HG03175 (cell line): ENCODE data around the gene CARS2.
"Not testable (repeated sequence)": the region's sequence is repeated elsewhere in the genome, so short reads cannot be mapped to it uniquely, and the experiment has no call there.

Experiments
- ATAC-seq: cut with Tn5 transposase; IDR thresholded peaks from one replicate; pipeline ENCODE4 v1.9.1; 2021; ENCODE audit warnings: mild to moderate bottlenecking, moderate library complexity; ENCODE audit not compliant: unreplicated experiment

CARS2 gene

GRCh38 chr13:110624766-110625756 is 80.9 kb downstream of the CARS2 start:
- no peak for ATAC-seq

- ATAC-seq, result no peak
These were observed 85.3 kb downstream of the CARS2 start for GRCh38 chr13:110620596-110620995.

DNA sequence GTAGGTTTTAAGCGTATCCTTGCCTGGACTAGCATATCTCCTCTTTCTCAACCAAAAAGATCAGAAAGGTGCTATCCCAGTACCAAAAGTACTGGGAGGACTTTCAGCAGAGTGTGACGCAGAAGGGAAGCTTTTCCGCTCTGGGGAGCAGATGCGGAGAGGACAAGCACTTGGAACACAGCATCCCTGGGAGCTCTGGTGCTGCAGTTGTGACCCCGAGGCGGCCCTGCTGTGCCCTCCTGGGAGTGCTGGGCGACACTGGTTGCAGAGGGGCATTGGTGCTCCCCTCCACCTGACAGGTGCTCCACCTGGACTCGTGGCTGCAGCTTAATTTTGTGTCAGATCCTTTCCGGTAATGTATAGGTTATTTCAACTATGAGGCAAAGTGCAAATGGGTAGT is 87.1 kb downstream of the CARS2 start:
- no peak for ATAC-seq

GRCh38 chr13:110618167-110618566 is 87.7 kb downstream of the CARS2 start:
- no peak for ATAC-seq

GRCh38 chr13:110617321-110618072 is 88.4 kb downstream of the CARS2 start:
- ATAC-seq, result no peak

DNA sequence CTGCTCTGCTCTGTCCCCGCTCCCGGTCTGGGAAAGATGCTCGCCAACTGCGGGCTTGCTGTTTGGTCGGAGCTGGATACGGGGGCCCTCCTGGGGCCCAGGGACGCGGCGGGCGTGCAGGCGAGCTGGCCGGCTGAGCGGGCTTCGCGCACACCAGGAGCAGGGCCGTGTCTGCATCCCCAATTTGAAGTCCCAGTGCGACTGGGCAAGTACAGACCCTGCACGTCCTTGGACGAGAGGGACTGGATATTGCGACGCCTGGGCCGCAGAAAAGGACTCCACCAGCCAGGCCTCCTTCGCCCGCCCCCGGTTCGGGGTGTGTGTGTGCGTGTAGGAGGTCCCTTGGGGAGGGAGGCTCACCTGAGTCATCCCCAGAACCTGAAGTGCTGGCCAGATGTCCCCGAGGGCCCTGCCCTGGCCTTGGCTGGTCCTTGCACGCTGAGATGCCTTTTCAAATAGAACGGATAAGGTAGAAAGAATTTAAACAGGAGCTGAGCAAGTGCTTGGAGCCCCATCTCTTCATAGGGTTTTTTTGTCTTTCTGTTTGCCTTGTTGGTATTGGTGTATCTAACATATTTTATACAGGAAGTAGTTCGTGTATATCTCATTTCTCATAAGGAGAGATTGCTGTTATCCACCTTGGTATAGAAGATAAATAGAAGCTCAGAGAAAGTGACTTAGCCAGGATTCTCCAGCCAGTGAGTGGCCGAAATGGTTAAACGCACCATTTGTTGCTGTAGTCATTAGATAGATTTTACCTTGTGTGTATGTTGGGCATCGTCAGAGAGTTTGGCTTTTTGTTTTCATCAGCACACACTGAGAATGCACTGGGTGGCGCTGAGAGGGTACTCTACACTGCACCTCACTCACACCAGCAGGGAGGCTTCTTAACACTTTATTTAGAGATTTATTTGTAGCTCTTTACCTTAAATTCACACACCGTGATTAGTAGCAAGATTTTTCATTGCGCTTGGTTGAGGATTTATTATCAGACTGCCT is 89.5 kb downstream of the CARS2 start:
- peak; percentile 43 for ATAC-seq

GRCh38 chr13:110615322-110616102 is 90.4 kb downstream of the CARS2 start, which contains the start of gene NAXD:
NAXD (plus strand) TSS chr13:110615545; CDS start chr13:110615602, 57 bp downstream.
- ATAC-seq, result peak; percentile 78

DNA sequence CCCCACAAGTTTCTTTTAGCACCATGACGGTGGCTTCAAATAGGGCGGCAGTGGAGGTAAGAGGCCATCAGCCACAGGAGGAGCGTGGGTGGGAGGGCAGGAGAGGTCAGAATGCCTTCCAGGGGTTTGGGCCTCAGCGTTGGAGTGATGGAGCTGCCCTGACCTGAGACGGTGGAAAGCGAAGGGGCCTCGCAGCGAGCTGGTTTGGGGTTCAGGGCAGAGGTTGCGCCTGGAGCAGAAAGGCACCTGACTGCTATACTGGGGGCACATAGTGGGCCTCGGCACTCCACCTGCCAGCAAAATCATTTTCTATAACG is 91.0 kb downstream of the CARS2 start:
- ATAC-seq, result no peak

- peak; percentile 50 for ATAC-seq
These were observed 94.8 kb downstream of the CARS2 start for GRCh38 chr13:110610955-110611595.

GRCh38 chr13:110607675-110608224 is 98.2 kb downstream of the CARS2 start:
- ATAC-seq, result no peak

- not testable (repeated sequence) for ATAC-seq
These were observed 99.6 kb downstream of the CARS2 start for GRCh38 chr13:110606281-110606680.

DNA sequence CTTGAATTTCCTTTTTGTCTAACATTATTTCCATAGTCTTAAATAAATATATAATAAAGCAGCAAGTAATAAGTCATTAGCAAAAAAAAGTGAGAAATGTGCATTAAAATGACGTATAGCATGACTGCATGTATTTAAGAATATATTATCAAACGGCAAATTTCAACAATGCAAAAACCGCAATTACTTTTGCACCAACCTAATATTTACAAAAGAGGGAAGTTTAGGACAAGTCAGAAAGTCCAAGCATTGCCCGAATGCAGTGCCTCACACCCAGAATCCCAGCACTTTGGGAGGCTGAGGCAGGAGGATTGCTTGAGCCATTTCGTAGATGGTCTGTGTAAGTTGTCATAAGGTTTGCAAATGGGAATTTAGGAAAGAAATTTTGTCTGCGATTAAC is 100.8 kb downstream of the CARS2 start:
- no peak for ATAC-seq

DNA sequence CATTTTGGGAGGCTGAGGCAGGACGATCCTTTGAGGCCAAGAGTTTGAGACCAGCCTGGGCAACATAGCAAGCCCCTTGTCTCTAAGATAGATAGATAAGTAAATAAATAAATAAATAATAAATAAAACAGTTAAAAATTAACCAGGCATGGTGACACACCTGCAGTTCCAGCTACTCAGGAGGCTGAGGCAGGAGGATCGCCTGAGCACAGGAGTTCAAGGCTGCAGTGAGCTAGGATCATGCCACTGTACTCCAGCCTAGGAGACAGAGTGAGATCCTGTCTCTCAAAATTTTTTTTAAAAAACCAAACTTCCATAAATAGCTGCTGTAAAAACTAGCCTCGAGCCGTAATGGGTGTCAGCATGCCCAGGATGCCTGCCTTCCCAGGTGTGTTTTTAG is 104.9 kb downstream of the CARS2 start:
- no peak for ATAC-seq

DNA sequence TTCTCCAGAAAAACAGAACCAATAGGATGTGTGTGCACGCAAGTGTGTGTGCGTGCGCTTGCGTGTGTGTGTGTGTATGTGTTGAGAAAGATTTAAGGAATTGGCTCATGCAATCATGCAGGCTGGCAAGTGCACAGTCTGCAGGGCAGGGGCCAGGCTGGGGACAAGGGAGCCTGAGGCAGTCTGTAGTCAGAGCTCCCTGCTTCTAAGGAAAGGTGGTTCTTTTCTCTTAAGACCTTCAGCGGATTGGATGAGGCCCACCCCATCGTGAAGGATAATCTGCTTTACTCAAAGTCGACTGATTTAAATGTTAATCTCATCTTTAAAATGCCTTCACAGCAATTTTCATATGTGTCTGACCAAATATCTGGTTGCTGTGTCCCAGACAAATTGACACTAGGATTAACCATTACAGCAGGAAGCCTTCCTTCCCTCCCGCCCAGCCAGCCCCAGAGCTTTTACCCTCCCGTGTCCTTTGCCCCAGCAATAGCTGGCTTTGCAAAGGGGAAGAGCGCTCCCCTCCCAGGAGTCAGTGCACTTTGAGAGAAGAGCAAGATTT is 105.6 kb downstream of the CARS2 start:
- ATAC-seq, result no peak

- ATAC-seq, result no peak
These were observed 108.8 kb downstream of the CARS2 start for GRCh38 chr13:110597041-110597689.

GRCh38 chr13:110593430-110594130 is 112.3 kb downstream of the CARS2 start:
- peak; percentile 88 for ATAC-seq

GRCh38 chr13:110592665-110593064 is 113.3 kb downstream of the CARS2 start:
- ATAC-seq, result no peak
